ENCODE results near the gene NEDD4L. TPM values are rescaled to one million over a fixed set of nuclear protein-coding genes. Genes with fewer than 3 reads are reported as not detected.

NEDD4L gene
- total and polyA plus RNA-seq, 10 of the 15 experiments (the other 5 are each of a cell fraction or from before 2014, with no cell fraction given): 7.4 to 24.0 (median 17.7) TPM

GRCh38 chr18:58249712-58250111 is 205.7 kb downstream of the NEDD4L start:
- 95% methylated on average over 1 of the region's 1 CpG for WGBS (ENCODE audit: insufficient coverage, insufficient replicate concordance, low lambda C conversion rate, missing lambda C conversion rate)
- ATAC-seq: no peak
- DNase-seq (ENCODE audit: low read depth, low spot score): no peak
- CTCF ChIA-PET: interaction anchor here (0.8 to 1.7 kb wide), 7 partner anchors 13 to 514 kb away, joined by 3 to 7 read pairs (median 3); partner anchors contain the start of gene NEDD4L
- H3K4me2 ChIP-seq (ENCODE audit: control insufficient read depth, insufficient read depth): no peak overlapping the region
- POLR2A ChIA-PET: interaction anchor here (0.6 kb wide), 1 partner anchor 27 kb away, joined by 5 read pairs; no protein-coding TSS in a partner anchor
- SMC1A ChIA-PET (ENCODE audit: uncharacterized antibody, unreplicated experiment): interaction anchor here (0.9 to 2.8 kb wide), 13 partner anchors 13 to 69 kb away, joined by 3 to 9 read pairs (median 4); no protein-coding TSS in a partner anchor
- no peak for FAIRE-seq
- no peak for TF ChIP-seq TBL1XR1 (IDR thresholded peaks at IDR 0.05; ENCODE audit: low read depth, low read length)
- no peak for TF ChIP-seq NRF1 (conservative IDR thresholded peaks at IDR 0.05; ENCODE audit: low read depth, low read length)
- TF ChIP-seq TCF7 (IDR thresholded peaks at IDR 0.05; ENCODE audit: borderline replicate concordance): no peak
- TF ChIP-seq, protein P1, sequence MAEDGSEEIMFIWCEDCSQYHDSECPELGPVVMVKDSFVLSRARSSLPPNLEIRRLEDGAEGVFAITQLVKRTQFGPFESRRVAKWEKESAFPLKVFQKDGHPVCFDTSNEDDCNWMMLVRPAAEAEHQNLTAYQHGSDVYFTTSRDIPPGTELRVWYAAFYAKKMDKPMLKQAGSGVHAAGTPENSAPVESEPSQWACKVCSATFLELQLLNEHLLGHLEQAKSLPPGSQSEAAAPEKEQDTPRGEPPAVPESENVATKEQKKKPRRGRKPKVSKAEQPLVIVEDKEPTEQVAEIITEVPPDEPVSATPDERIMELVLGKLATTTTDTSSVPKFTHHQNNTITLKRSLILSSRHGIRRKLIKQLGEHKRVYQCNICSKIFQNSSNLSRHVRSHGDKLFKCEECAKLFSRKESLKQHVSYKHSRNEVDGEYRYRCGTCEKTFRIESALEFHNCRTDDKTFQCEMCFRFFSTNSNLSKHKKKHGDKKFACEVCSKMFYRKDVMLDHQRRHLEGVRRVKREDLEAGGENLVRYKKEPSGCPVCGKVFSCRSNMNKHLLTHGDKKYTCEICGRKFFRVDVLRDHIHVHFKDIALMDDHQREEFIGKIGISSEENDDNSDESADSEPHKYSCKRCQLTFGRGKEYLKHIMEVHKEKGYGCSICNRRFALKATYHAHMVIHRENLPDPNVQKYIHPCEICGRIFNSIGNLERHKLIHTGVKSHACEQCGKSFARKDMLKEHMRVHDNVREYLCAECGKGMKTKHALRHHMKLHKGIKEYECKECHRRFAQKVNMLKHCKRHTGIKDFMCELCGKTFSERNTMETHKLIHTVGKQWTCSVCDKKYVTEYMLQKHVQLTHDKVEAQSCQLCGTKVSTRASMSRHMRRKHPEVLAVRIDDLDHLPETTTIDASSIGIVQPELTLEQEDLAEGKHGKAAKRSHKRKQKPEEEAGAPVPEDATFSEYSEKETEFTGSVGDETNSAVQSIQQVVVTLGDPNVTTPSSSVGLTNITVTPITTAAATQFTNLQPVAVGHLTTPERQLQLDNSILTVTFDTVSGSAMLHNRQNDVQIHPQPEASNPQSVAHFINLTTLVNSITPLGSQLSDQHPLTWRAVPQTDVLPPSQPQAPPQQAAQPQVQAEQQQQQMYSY (CRISPR knock-in tag; IDR thresholded peaks at IDR 0.05): no peak
- no peak for TF ChIP-seq ZBED1 (IDR thresholded peaks at IDR 0.05; ENCODE audit: borderline replicate concordance)
- TF ChIP-seq, protein P2, sequence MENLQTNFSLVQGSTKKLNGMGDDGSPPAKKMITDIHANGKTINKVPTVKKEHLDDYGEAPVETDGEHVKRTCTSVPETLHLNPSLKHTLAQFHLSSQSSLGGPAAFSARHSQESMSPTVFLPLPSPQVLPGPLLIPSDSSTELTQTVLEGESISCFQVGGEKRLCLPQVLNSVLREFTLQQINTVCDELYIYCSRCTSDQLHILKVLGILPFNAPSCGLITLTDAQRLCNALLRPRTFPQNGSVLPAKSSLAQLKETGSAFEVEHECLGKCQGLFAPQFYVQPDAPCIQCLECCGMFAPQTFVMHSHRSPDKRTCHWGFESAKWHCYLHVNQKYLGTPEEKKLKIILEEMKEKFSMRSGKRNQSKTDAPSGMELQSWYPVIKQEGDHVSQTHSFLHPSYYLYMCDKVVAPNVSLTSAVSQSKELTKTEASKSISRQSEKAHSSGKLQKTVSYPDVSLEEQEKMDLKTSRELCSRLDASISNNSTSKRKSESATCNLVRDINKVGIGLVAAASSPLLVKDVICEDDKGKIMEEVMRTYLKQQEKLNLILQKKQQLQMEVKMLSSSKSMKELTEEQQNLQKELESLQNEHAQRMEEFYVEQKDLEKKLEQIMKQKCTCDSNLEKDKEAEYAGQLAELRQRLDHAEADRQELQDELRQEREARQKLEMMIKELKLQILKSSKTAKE (IDR thresholded peaks at IDR 0.05; ENCODE audit: low read depth, poor library complexity, severe bottlenecking): no peak
- TF ChIP-seq SPI1 (IDR thresholded peaks at IDR 0.05; ENCODE audit: borderline replicate concordance, insufficient read depth, low read depth, low read length): no peak
- TF ChIP-seq PAX8 (IDR thresholded peaks at IDR 0.05): no peak
- TF ChIP-seq RAD51 (IDR thresholded peaks at IDR 0.05): no peak
- no peak overlapping the region for H2AFZ ChIP-seq (ENCODE audit: control insufficient read depth, low read depth, low read length)
- no peaks in the 10 kb centered on the region for H3K9me3 ChIP-seq (replicated peaks; ENCODE audit: control insufficient read depth, insufficient read depth, low read length)
- H3K27ac ChIP-seq (ENCODE audit: control insufficient read depth, insufficient read depth): no peak overlapping the region
- H3K4me3 ChIP-seq: no peak overlapping the region
- H3K4me1 ChIP-seq (ENCODE audit: control insufficient read depth, insufficient read depth, low read length): no peaks in the 10 kb centered on the region
- H3K27me3 ChIP-seq (replicated peaks in 1 of 2; ENCODE audit: control insufficient read depth in 2 of 2, insufficient read depth in 2 of 2, low read length in 1 of 2): no peaks in the 10 kb centered on the region
- H4K20me1 ChIP-seq (ENCODE audit: control insufficient read depth, insufficient read depth): no peaks in the 10 kb centered on the region
- H3K9ac ChIP-seq (ENCODE audit: control insufficient read depth, insufficient read depth, low read length): no peak overlapping the region
- intact Hi-C loops (cut with micrococcal nuclease; ENCODE audit: unreplicated experiment): no loop called here
- no peaks in the 10 kb centered on the region for H3K79me2 ChIP-seq (ENCODE audit: control insufficient read depth, insufficient read depth, low read length)
- BruUV-seq (replicated peaks): no TSS peak
- in situ Hi-C loops (cut with MboI): no loop called here
- no peaks in the 10 kb centered on the region for H3K36me3 ChIP-seq (ENCODE audit: control insufficient read depth in 2 of 2, insufficient read depth in 2 of 2, low read length in 1 of 2)
- RAD21 ChIA-PET (ENCODE audit: unreplicated experiment): interaction anchor here (1.1 to 1.4 kb wide), 4 partner anchors 9 to 72 kb away, joined by 3 to 6 read pairs (median 4); no protein-coding TSS in a partner anchor
